A673 (cell line): Measurements from ENCODE around the gene FAU. TPM values are rescaled to one million over a fixed set of nuclear protein-coding genes. Genes with fewer than 3 reads are reported as not detected.

ENCODE experiments used
- BruUV-seq: library from RNA; stranded (reverse); fragments of 400-500 nt; replicated peaks from 2 replicates; lab custom pipeline; 2021; lab: Mats Ljungman, UMichigan
- CTCF ChIA-PET: fragments of 300-600 bp; sonication (Branson Sonifier 250); formaldehyde crosslinking; loops from one replicate; lab custom pipeline; 2022; ENCODE audit warnings: antibody characterized with exemption; lab: Charles Lee
- POLR2A ChIA-PET: fragments of 300-600 bp; sonication (Branson Sonifier 250); formaldehyde crosslinking; loops from one replicate; lab custom pipeline; 2022; ENCODE audit warnings: antibody characterized with exemption; ENCODE audit not compliant: low non-redundant PET; lab: Charles Lee
- DNase-seq: peaks from one replicate; pipeline ENCODE4 v3.0.0-alpha.2; 2015; ENCODE audit warnings: low spot score
- H3K27ac ChIP-seq: fragments of 200-600 bp; sonication (generic); 2 replicates; pipeline ENCODE4 v1.5.1; 2016; ENCODE audit warnings: mixed run types, low read depth, mild to moderate bottlenecking, mixed read lengths, antibody characterized with exemption, low read length; ENCODE audit not compliant: poor library complexity, severe bottlenecking
- H3K27me3 ChIP-seq: fragments of 200-600 bp; sonication (generic); replicated peaks from 2 replicates; pipeline ENCODE4 v1.6.1; 2017; ENCODE audit warnings: mixed run types, low read depth, mild to moderate bottlenecking, mixed read lengths, antibody characterized with exemption, low read length; ENCODE audit not compliant: insufficient read depth, poor library complexity
- H3K36me3 ChIP-seq: fragments of 200-600 bp; sonication (generic); 2 replicates; pipeline ENCODE4 v1.6.1; 2016; ENCODE audit warnings: mixed run types, mild to moderate bottlenecking, mixed read lengths, antibody characterized with exemption, low read length; ENCODE audit not compliant: insufficient read depth, poor library complexity, severe bottlenecking
- H3K4me1 ChIP-seq: fragments of 200-600 bp; sonication (generic); 2 replicates; pipeline ENCODE4 v1.6.1; 2017; ENCODE audit warnings: mixed run types, mild to moderate bottlenecking, mixed read lengths, antibody characterized with exemption, low read length; ENCODE audit not compliant: insufficient read depth, poor library complexity, severe bottlenecking
- H3K4me3 ChIP-seq: fragments of 200-600 bp; sonication (generic); 2 replicates; pipeline ENCODE4 v1.5.1; 2016; ENCODE audit warnings: low read depth, mixed run types, mild to moderate bottlenecking, mixed read lengths, low read length; ENCODE audit not compliant: poor library complexity, severe bottlenecking
- H3K9me3 ChIP-seq: fragments of 200-600 bp; sonication (generic); 2 replicates; pipeline ENCODE4 v1.6.1; 2016; ENCODE audit warnings: mixed run types, low read depth, mild to moderate bottlenecking, mixed read lengths, antibody characterized with exemption, low read length; ENCODE audit not compliant: poor library complexity, severe bottlenecking
- EZH2 ChIP-seq: fragments of 200-600 bp; sonication (generic); IDR thresholded peaks from 2 replicates; pipeline ENCODE4 v1.6.1; 2017; ENCODE audit warnings: borderline replicate concordance, low read depth, mild to moderate bottlenecking, mixed read lengths, antibody characterized with exemption, low read length; ENCODE audit not compliant: poor library complexity, severe bottlenecking
- intact Hi-C: fragments of 100-400 bp; cut with micrococcal nuclease; formaldehyde crosslinking; loops from one replicate; pipeline ENCODE4 v1.10.0; 2022; ENCODE audit not compliant: unreplicated experiment
- total RNA-seq: library from RNA; stranded (reverse); gene quantifications from 2 replicates; pipeline ENCODE4 v1.2.3, GENCODE V29; 2021
- TF ChIP-seq, protein P1 (sequence below): fragments of 300-800, 200-600 bp; sonication (generic); conservative IDR thresholded peaks from 2 replicates; pipeline ENCODE4 v1.5.1; 2017; ENCODE audit warnings: low read depth, mild to moderate bottlenecking, antibody characterized with exemption, low read length, moderate library complexity, mixed read lengths

The FAU gene
- total RNA-seq, 1 experiment from 2014 or later, result 956 TPM

GRCh38 chr11:65108469-65109123 is 13.3 kb downstream of the FAU start:
- no peak for DNase-seq
- Histone ChIP-seq H3K4me3 (no peak overlapping the region), H3K27me3 (no peaks in the 10 kb centered on the region), H3K9me3 (no peaks in the 10 kb centered on the region), H3K4me1 (peaks cover 17% of the 10 kb centered on the region), H3K27ac (no peak overlapping the region), H3K36me3 (no peaks in the 10 kb centered on the region)
- ChIA-PET CTCF (no interaction called here), POLR2A (no interaction called here)
- TF ChIP-seq EZH2, result no peak
- TF ChIP-seq, protein P1, sequence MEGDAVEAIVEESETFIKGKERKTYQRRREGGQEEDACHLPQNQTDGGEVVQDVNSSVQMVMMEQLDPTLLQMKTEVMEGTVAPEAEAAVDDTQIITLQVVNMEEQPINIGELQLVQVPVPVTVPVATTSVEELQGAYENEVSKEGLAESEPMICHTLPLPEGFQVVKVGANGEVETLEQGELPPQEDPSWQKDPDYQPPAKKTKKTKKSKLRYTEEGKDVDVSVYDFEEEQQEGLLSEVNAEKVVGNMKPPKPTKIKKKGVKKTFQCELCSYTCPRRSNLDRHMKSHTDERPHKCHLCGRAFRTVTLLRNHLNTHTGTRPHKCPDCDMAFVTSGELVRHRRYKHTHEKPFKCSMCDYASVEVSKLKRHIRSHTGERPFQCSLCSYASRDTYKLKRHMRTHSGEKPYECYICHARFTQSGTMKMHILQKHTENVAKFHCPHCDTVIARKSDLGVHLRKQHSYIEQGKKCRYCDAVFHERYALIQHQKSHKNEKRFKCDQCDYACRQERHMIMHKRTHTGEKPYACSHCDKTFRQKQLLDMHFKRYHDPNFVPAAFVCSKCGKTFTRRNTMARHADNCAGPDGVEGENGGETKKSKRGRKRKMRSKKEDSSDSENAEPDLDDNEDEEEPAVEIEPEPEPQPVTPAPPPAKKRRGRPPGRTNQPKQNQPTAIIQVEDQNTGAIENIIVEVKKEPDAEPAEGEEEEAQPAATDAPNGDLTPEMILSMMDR, result no peak
- intact Hi-C loops, result no loop called here
- BruUV-seq, result no TSS peak

GRCh38 chr11:65107751-65108468 is 14.0 kb downstream of the FAU start:
- TF ChIP-seq, protein P1, result no peak
- no peak for TF ChIP-seq EZH2
- no peaks in the 10 kb centered on the region for H3K9me3 ChIP-seq
- no peaks in the 10 kb centered on the region for H3K36me3 ChIP-seq
- no peak overlapping the region for H3K27ac ChIP-seq
- CTCF ChIA-PET, result no interaction called here
- no peak overlapping the region for H3K4me3 ChIP-seq
- intact Hi-C loops, result no loop called here
- no peaks in the 10 kb centered on the region for H3K27me3 ChIP-seq
- POLR2A ChIA-PET, result interaction anchor here (0.6 kb wide), 1 partner anchor 9 kb away, joined by 3 read pairs; no protein-coding TSS in a partner anchor
- no TSS peak for BruUV-seq
- no peak for DNase-seq
- peaks cover 11% of the 10 kb centered on the region for H3K4me1 ChIP-seq

DNA sequence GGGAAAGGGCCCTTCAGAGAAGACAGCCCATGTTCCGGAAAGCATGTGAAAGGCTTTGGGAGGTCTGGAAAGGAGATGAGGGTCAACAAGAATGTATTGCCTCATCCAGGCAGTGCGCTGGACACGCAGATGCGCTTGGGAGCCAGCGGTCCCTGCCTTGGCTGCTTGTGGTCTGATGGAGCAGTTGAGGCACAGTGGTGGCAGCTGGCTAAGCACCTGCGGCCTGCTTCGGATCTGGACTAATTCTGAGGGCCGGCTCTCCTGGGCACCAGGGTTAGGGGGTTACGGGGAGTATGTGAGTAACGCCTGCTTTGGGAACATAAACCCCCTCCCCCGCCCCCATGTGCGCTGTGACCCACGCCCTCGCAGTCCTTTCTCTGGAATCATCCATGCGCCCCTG is 14.9 kb downstream of the FAU start:
- CTCF ChIA-PET, result no interaction called here
- Histone ChIP-seq H3K36me3 (no peaks in the 10 kb centered on the region), H3K4me1 (peaks cover 9% of the 10 kb centered on the region), H3K4me3 (no peak overlapping the region), H3K27ac (no peak overlapping the region), H3K27me3 (no peaks in the 10 kb centered on the region), H3K9me3 (no peaks in the 10 kb centered on the region)
- POLR2A ChIA-PET, result interaction anchor here (0.6 kb wide), 1 partner anchor 10 kb away, joined by 3 read pairs; no protein-coding TSS in a partner anchor
- intact Hi-C loops, result no loop called here
- BruUV-seq, result no TSS peak
- DNase-seq, result no peak
- TF ChIP-seq EZH2, result no peak
- TF ChIP-seq, protein P1, result no peak
